ENCODE data around the gene CHIA. TPM values are rescaled to one million over a fixed set of nuclear protein-coding genes. Genes with fewer than 3 reads are reported as not detected.

CHIA gene
- total RNA-seq, 6 experiments from 2014 or later = not detected

DNA sequence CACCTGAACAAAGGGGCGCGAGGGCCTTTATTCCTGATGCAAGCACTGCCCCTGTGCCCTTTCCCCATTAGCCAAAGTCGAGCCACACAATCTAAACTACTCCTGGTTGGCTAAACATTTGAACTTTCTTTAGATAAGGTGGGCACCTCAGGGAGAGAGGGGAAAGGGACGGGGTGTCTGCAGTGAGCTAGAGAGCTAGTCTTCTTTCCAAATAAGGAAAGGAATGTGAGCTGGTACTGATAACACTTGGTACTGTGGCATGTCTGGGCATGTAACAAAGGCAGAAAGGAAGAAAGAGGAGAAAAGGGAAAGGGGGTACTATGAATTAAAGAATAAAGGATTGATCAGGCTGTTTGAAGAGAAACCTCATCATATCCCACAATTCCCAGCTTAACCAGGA, 74.0 kb downstream of the CHIA start:
- Mint-ChIP-seq H3K27ac (peak overlapping the region; percentile 76), H3K9me3 (no peaks in the 10 kb centered on the region), H3K4me3 (peak overlapping the region; percentile 22), H3K36me3 (ENCODE audit: low read depth) (no peaks in the 10 kb centered on the region), H3K27me3 (ENCODE audit: insufficient read depth) (peaks cover 11% of the 10 kb centered on the region), H3K4me1 (ENCODE audit: low read depth) (peaks cover 43% of the 10 kb centered on the region)
- TF ChIP-seq, protein P1, sequence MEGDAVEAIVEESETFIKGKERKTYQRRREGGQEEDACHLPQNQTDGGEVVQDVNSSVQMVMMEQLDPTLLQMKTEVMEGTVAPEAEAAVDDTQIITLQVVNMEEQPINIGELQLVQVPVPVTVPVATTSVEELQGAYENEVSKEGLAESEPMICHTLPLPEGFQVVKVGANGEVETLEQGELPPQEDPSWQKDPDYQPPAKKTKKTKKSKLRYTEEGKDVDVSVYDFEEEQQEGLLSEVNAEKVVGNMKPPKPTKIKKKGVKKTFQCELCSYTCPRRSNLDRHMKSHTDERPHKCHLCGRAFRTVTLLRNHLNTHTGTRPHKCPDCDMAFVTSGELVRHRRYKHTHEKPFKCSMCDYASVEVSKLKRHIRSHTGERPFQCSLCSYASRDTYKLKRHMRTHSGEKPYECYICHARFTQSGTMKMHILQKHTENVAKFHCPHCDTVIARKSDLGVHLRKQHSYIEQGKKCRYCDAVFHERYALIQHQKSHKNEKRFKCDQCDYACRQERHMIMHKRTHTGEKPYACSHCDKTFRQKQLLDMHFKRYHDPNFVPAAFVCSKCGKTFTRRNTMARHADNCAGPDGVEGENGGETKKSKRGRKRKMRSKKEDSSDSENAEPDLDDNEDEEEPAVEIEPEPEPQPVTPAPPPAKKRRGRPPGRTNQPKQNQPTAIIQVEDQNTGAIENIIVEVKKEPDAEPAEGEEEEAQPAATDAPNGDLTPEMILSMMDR (IDR thresholded peaks at IDR 0.05) = no peak
- DNase-seq = no peak

DNA sequence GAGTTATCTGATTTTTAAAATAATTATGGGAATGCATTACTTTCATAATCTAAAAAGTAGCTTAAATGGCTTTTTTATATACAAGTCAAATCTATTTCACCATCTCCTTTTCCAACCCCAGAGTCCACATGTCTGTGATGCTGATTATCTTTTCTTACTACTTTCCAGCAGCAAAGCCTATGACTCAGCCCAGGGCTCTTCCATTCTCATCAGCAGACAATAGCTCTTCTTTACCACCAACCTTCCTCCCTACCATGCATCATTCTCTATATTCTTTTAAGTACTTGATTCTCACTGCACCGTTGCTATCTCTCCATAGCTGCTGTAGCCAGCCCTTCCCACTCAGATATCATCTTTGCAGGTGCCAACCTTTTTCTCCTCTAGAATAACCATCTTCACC, 75.6 kb downstream of the CHIA start:
- peaks cover 13% of the 10 kb centered on the region for H3K27me3 Mint-ChIP-seq (ENCODE audit: insufficient read depth)
- H3K27ac Mint-ChIP-seq = no peak overlapping the region
- peaks cover 33% of the 10 kb centered on the region for H3K4me1 Mint-ChIP-seq (ENCODE audit: low read depth)
- peak; percentile 30 for DNase-seq
- TF ChIP-seq, protein P1 (IDR thresholded peaks at IDR 0.05) = no peak
- no peaks in the 10 kb centered on the region for H3K9me3 Mint-ChIP-seq
- no peak overlapping the region for H3K4me3 Mint-ChIP-seq
- no peaks in the 10 kb centered on the region for H3K36me3 Mint-ChIP-seq (ENCODE audit: low read depth)

DNA sequence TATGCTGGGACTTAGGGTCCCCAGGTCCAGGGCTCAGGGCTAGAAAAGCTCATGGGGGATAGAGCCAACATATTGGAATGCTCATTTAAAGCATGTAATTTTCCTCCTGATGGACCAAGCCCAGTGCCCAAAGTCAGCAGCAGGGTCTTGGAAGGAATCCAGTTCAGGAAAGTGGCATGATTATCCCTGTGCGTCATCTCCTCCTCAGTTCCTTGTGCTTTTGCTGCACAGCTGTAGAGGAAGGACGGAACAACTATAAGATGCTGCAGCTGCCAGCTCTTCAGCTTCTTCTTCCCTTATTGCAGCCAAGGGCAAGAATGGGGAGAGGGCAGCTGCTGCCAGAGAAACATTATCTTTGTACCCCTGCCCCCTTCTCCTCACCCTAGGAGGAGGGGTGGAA, 78.5 kb downstream of the CHIA start:
- Mint-ChIP-seq H3K4me3 (no peak overlapping the region), H3K4me1 (ENCODE audit: low read depth) (peaks cover 27% of the 10 kb centered on the region), H3K27ac (no peak overlapping the region), H3K27me3 (ENCODE audit: insufficient read depth) (peaks cover 8% of the 10 kb centered on the region; the same call in 1 of the 2 replicates), H3K9me3 (no peaks in the 10 kb centered on the region), H3K36me3 (ENCODE audit: low read depth) (no peaks in the 10 kb centered on the region)
- no peak for DNase-seq
- TF ChIP-seq, protein P1 (IDR thresholded peaks at IDR 0.05) = no peak

DNA sequence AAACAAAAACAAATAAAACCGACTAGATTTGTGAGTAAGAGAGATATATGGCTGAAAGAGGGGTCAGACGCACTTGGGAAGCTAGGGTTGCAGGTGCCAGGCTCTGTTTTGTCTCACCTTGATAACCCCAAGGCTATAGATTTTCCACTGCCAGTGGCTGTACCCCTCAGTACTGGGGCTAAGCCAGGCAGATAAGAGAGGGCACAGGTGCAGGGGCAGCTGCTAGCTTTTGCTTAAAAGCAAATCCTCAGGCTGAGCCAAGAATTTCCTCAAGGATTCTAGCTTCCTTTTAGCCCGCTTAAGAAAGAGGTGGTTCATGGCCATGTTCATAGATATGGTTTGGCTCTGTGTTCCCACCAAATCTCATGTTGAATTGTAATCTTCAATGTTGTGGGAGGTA, 79.0 kb downstream of the CHIA start:
- Mint-ChIP-seq H3K36me3 (ENCODE audit: low read depth) (no peaks in the 10 kb centered on the region), H3K27ac (no peak overlapping the region), H3K4me1 (ENCODE audit: low read depth) (peaks cover 22% of the 10 kb centered on the region), H3K27me3 (ENCODE audit: insufficient read depth) (peaks cover 8% of the 10 kb centered on the region; the same call in 1 of the 2 replicates), H3K9me3 (no peaks in the 10 kb centered on the region), H3K4me3 (no peak overlapping the region)
- TF ChIP-seq, protein P1 (IDR thresholded peaks at IDR 0.05) = no peak
- DNase-seq = no peak

Other genes with a start within 250 kb of the CHIA start
- 10 to 100 TPM; 23.6 to 32.0 (median 28.9) TPM for gene DRAM2, start 150.8 kb upstream of the CHIA start, total RNA-seq (2021; fragmentation: NEBNext Ultra II Directional; extraction: Animal tissue kit (Norgen Biotek cat#: 25700))
- gene CEPT1, start 150.6 kb upstream of the CHIA start, total RNA-seq (2021; fragmentation: NEBNext Ultra II Directional; extraction: Animal tissue kit (Norgen Biotek cat#: 25700)) = 10 to 100 TPM; 26.5 to 38.9 (median 33.5) TPM
- 1 to 10 TPM in 5 of 6 experiments, under 1 TPM in 1; 0.92 to 4.0 (median 3.7) TPM for gene DENND2D, start 90.2 kb upstream of the CHIA start, total RNA-seq (2021; fragmentation: NEBNext Ultra II Directional; extraction: Animal tissue kit (Norgen Biotek cat#: 25700))
- under 1 TPM in 3 of 6 experiments, not detected in 3; 0.35 to 0.64 (median 0.57) TPM for gene CHI3L2, start 63.1 kb upstream of the CHIA start, total RNA-seq (2021; fragmentation: NEBNext Ultra II Directional; extraction: Animal tissue kit (Norgen Biotek cat#: 25700))
- under 1 TPM in 5 of 6 experiments, not detected in 1; 0.09 to 0.74 (median 0.14) TPM for gene OVGP1, start 136.9 kb downstream of the CHIA start, total RNA-seq (2021; fragmentation: NEBNext Ultra II Directional; extraction: Animal tissue kit (Norgen Biotek cat#: 25700))
- 10 to 100 TPM; 42.5 to 53.7 (median 47.7) TPM for gene WDR77, start 158.4 kb downstream of the CHIA start, total RNA-seq (2021; fragmentation: NEBNext Ultra II Directional; extraction: Animal tissue kit (Norgen Biotek cat#: 25700))
- 100 to 1,000 TPM; 253 to 293 (median 285) TPM for gene ATP5PB, start 158.6 kb downstream of the CHIA start, total RNA-seq (2021; fragmentation: NEBNext Ultra II Directional; extraction: Animal tissue kit (Norgen Biotek cat#: 25700))
- gene C1orf162, start 183.1 kb downstream of the CHIA start, total RNA-seq (2021; fragmentation: NEBNext Ultra II Directional; extraction: Animal tissue kit (Norgen Biotek cat#: 25700)) = under 1 TPM in 2 of 6 experiments, not detected in 4; 0.33 to 0.52 TPM
- not detected for gene ADORA3, start 212.8 kb downstream of the CHIA start, total RNA-seq (2021; fragmentation: NEBNext Ultra II Directional; extraction: Animal tissue kit (Norgen Biotek cat#: 25700))
- gene TMIGD3, start 212.8 kb downstream of the CHIA start, total RNA-seq (2021; fragmentation: NEBNext Ultra II Directional; extraction: Animal tissue kit (Norgen Biotek cat#: 25700)) = not detected